H1 (cell line): Measurements from ENCODE around the gene ARID1B. TPM values are rescaled to one million over a fixed set of nuclear protein-coding genes. Genes with fewer than 3 reads are reported as not detected.

Source experiments
- CTCF ChIA-PET: fragments of 300-600 bp; sonication (Branson Sonifier 250); formaldehyde crosslinking; loops from one replicate; lab custom pipeline; 2021; ENCODE audit not compliant: partially characterized antibody; lab: Charles Lee
- POLR2A ChIA-PET: fragments of 300-600 bp; sonication (Branson Sonifier 250); formaldehyde crosslinking; loops from one replicate; lab custom pipeline; 2021; ENCODE audit warnings: inconsistent platforms; ENCODE audit not compliant: partially characterized antibody; lab: Charles Lee
- DNase-seq, 2 experiments: peaks; one replicate each; pipeline versions ENCODE4 v3.0.0 to v3.0.0-alpha.2; 2010 to 2022; ENCODE audit warnings: low spot score in 2 of 2, low read depth in 1 of 2, mixed read lengths in 1 of 2
- FAIRE-seq: peaks from 2 replicates; lab custom pipeline; 2011; peaks lifted over from hg19 to GRCh38; lab: Jason Lieb, UNC
- H2AFZ ChIP-seq: 2 replicates; pipeline ENCODE4 v1.8.1; 2012; ENCODE audit warnings: low read length, inconsistent platforms
- H2AK5ac ChIP-seq: 2 replicates; pipeline ENCODE4 v1.6.1; 2013; ENCODE audit warnings: low read depth, low read length
- H2BK120ac ChIP-seq: replicated peaks from 2 replicates; pipeline ENCODE3; 2013; ENCODE audit warnings: low read depth, low read length, inconsistent platforms
- H2BK12ac ChIP-seq: 2 replicates; pipeline ENCODE4 v1.6.1; 2013; ENCODE audit warnings: low read depth, low read length
- H2BK15ac ChIP-seq: 2 replicates; pipeline ENCODE4 v1.6.1; 2013; ENCODE audit warnings: low read length
- H2BK20ac ChIP-seq: 2 replicates; pipeline ENCODE4 v1.6.1; 2013; ENCODE audit warnings: low read length
- H2BK5ac ChIP-seq: 2 replicates; pipeline ENCODE4 v1.6.1; 2013; ENCODE audit warnings: low read depth, low read length
- H3K14ac ChIP-seq: 2 replicates; pipeline ENCODE4 v1.6.1; 2013; ENCODE audit warnings: inconsistent platforms; ENCODE audit not compliant: insufficient read length
- H3K18ac ChIP-seq: 2 replicates; pipeline ENCODE4 v1.6.1; 2013; ENCODE audit warnings: low read length; ENCODE audit errors: extremely low read depth
- H3K23ac ChIP-seq: 2 replicates; pipeline ENCODE4 v1.6.1; 2013; ENCODE audit warnings: inconsistent platforms; ENCODE audit not compliant: insufficient read length
- H3K23me2 ChIP-seq: 2 replicates; pipeline ENCODE4 v1.6.1; 2013; ENCODE audit warnings: low read depth, low read length
- H3K27ac ChIP-seq: 2 replicates; pipeline ENCODE4 v1.6.1; 2011; ENCODE audit warnings: low read depth, low read length, inconsistent platforms
- H3K27me3 ChIP-seq, 4 experiments: replicated peaks in 1 of 4; 1 replicate in 1 of 4; 2 replicates in 3 of 4; pipeline versions ENCODE4 v1.6.1 to v1.8.1; 2011 to 2013; ENCODE audit warnings: low read length in 3 of 4, mild to moderate bottlenecking in 3 of 4, inconsistent platforms in 2 of 4, mixed read lengths in 2 of 4, moderate library complexity in 1 of 4; ENCODE audit not compliant: control insufficient read depth in 3 of 4, insufficient read depth in 3 of 4; ENCODE audit errors: extremely low read depth in 1 of 4
- H3K36me3 ChIP-seq, 4 experiments: 2 replicates each; pipeline versions ENCODE4 v1.6.1 to v1.8.1; 2011 to 2013; ENCODE audit warnings: mild to moderate bottlenecking in 4 of 4, low read length in 3 of 4, moderate library complexity in 2 of 4, control low read depth in 1 of 4, inconsistent platforms in 1 of 4; ENCODE audit not compliant: insufficient read depth in 4 of 4, control insufficient read depth in 2 of 4
- H3K4ac ChIP-seq: replicated peaks from 2 replicates; pipeline ENCODE3; 2013; ENCODE audit warnings: low read length, low read depth, mixed read lengths, inconsistent platforms; ENCODE audit not compliant: insufficient read length
- H3K4me1 ChIP-seq, 4 experiments: replicated peaks in 1 of 4; 1 replicate in 1 of 4; 2 replicates in 3 of 4; pipeline versions ENCODE4 v1.6.1 to v1.8.1; 2011 to 2013; ENCODE audit warnings: low read length in 3 of 4, inconsistent platforms in 2 of 4, mixed read lengths in 1 of 4; ENCODE audit not compliant: insufficient read depth in 4 of 4, control insufficient read depth in 3 of 4
- H3K4me2 ChIP-seq, 2 experiments: 2 replicates each; pipeline versions ENCODE4 v1.6.1 to v1.8.1; 2011 to 2013; ENCODE audit warnings: low read depth in 2 of 2, low read length in 2 of 2, control low read depth in 1 of 2, inconsistent platforms in 1 of 2, mild to moderate bottlenecking in 1 of 2; ENCODE audit not compliant: insufficient read depth in 1 of 2
- H3K4me3 ChIP-seq, 4 experiments: fragments of 200-600, 300-600 bp in 1 of 4; sonication (generic), shearing (Covaris generic), sonication (Bioruptor Twin) in 1 of 4; 2 replicates each; pipeline versions ENCODE4 v1.5.1 to v1.8.1; 2011 to 2016; ENCODE audit warnings: low read length in 4 of 4, low read depth in 3 of 4, control low read depth in 2 of 4, inconsistent platforms in 2 of 4, mild to moderate bottlenecking in 2 of 4, mixed read lengths in 1 of 4, moderate library complexity in 1 of 4; ENCODE audit not compliant: insufficient read depth in 2 of 4; ENCODE audit errors: extremely low read depth in 1 of 4
- H3K56ac ChIP-seq: replicated peaks from 2 replicates; pipeline ENCODE3; 2013; ENCODE audit warnings: low read depth, mild to moderate bottlenecking, mixed read lengths, low read length, inconsistent platforms; ENCODE audit not compliant: insufficient read length
- H3K79me1 ChIP-seq: 2 replicates; pipeline ENCODE4 v1.6.1; 2013; ENCODE audit warnings: low read depth, low read length, control low read depth
- H3K79me2 ChIP-seq, 2 experiments: 2 replicates each; pipeline versions ENCODE4 v1.6.1 to v1.8.1; 2012 to 2013; ENCODE audit warnings: low read length in 2 of 2, mild to moderate bottlenecking in 2 of 2, inconsistent platforms in 1 of 2; ENCODE audit not compliant: insufficient read depth in 2 of 2, control insufficient read depth in 1 of 2
- H3K9ac ChIP-seq, 4 experiments: replicated peaks in 1 of 4; 1 replicate in 1 of 4; 2 replicates in 3 of 4; pipeline versions ENCODE4 v1.6.1 to v1.8.1; 2011 to 2013; ENCODE audit warnings: low read depth in 3 of 4, low read length in 3 of 4, control low read depth in 2 of 4, mild to moderate bottlenecking in 2 of 4, moderate library complexity in 2 of 4, inconsistent platforms in 1 of 4; ENCODE audit errors: extremely low read depth in 1 of 4
- H3K9me3 ChIP-seq, 2 experiments: 2 replicates each; pipeline versions ENCODE4 v1.6.1 to v1.8.1; 2012 to 2013; ENCODE audit warnings: mild to moderate bottlenecking in 2 of 2, moderate library complexity in 2 of 2, control low read depth in 1 of 2, inconsistent platforms in 1 of 2, low read depth in 1 of 2, low read length in 1 of 2, mixed read lengths in 1 of 2; ENCODE audit not compliant: insufficient read depth in 2 of 2
- H4K20me1 ChIP-seq, 2 experiments: replicated peaks in 1 of 2; 2 replicates each; pipeline versions ENCODE3 to v1.8.1; 2011 to 2013; ENCODE audit warnings: inconsistent platforms in 2 of 2, low read length in 2 of 2, mild to moderate bottlenecking in 1 of 2; ENCODE audit not compliant: insufficient read depth in 2 of 2, control insufficient read depth in 1 of 2
- H4K5ac ChIP-seq: 2 replicates; pipeline ENCODE4 v1.6.1; 2013; ENCODE audit warnings: low read length, low read depth, mixed read lengths, inconsistent platforms; ENCODE audit not compliant: insufficient read length
- H4K8ac ChIP-seq: 2 replicates; pipeline ENCODE4 v1.8.0; 2013; ENCODE audit warnings: mild to moderate bottlenecking, moderate library complexity, low read length, inconsistent platforms; ENCODE audit not compliant: insufficient read depth; ENCODE audit errors: extremely low read depth
- H4K91ac ChIP-seq: replicated peaks from 2 replicates; pipeline ENCODE3; 2013; ENCODE audit warnings: low read length, mixed read lengths, inconsistent platforms; ENCODE audit not compliant: insufficient read length
- BCL11A ChIP-seq, 2 experiments: IDR thresholded peaks; one replicate each; pipeline ENCODE4 v1.6.1; 2011; ENCODE audit warnings: low read depth in 2 of 2, low read length in 2 of 2, mild to moderate bottlenecking in 2 of 2
- CHD2 ChIP-seq: IDR thresholded peaks from 2 replicates; pipeline ENCODE4 v1.6.1; 2012; ENCODE audit warnings: low read length, improper control_type of control experiment
- E2F6 ChIP-seq: IDR thresholded peaks from 2 replicates; pipeline ENCODE4 v1.6.1; 2012; ENCODE audit warnings: inconsistent platforms
- JUN ChIP-seq: IDR thresholded peaks from 2 replicates; pipeline ENCODE4 v1.6.1; 2011; ENCODE audit warnings: low read depth, mild to moderate bottlenecking, improper control_type of control experiment, low read length
- JUND ChIP-seq: IDR thresholded peaks from 2 replicates; pipeline ENCODE4 v1.6.1; 2011; ENCODE audit warnings: mild to moderate bottlenecking, improper control_type of control experiment, low read length
- POU5F1 ChIP-seq: IDR thresholded peaks from 2 replicates; pipeline ENCODE4 v1.6.1; 2011; ENCODE audit warnings: low read depth, mild to moderate bottlenecking, low read length, moderate library complexity
- RNF2 ChIP-seq: fragments of 200-900, 300-1000 bp; sonication (generic); IDR thresholded peaks from 2 replicates; pipeline ENCODE4 v1.7.1; 2016; ENCODE audit warnings: borderline replicate concordance, low read depth, mild to moderate bottlenecking, antibody characterized with exemption, low read length; ENCODE audit not compliant: poor library complexity, severe bottlenecking; ENCODE audit errors: missing control alignments
- RXRA ChIP-seq: IDR thresholded peaks from 2 replicates; pipeline ENCODE4 v1.6.1; 2011; ENCODE audit warnings: low read depth, mild to moderate bottlenecking, low read length, moderate library complexity; ENCODE audit not compliant: insufficient read depth
- SIRT6 ChIP-seq: IDR thresholded peaks from one replicate; pipeline ENCODE4 v1.7.1; 2012; ENCODE audit warnings: low read length, inconsistent platforms
- SIX5 ChIP-seq: IDR thresholded peaks from 2 replicates; pipeline ENCODE4 v1.6.1; 2011; ENCODE audit warnings: mild to moderate bottlenecking, low read depth, low read length
- WGBS, 2 experiments: shearing (Covaris generic) in 1 of 2; methylation state at CpG; one replicate each; pipeline versions ENCODE4 v1.1.6 to v1.1.7; 2013 to 2015; ENCODE audit warnings: low lambda C conversion rate in 2 of 2, mixed read lengths in 2 of 2, inconsistent platforms in 1 of 2, low coverage in 1 of 2, missing lambda C conversion rate in 1 of 2; ENCODE audit not compliant: insufficient replicate concordance in 2 of 2, insufficient coverage in 1 of 2, insufficient read length in 1 of 2; ENCODE audit errors: extremely low coverage in 1 of 2, missing lambda C conversion rate in 1 of 2; 5-methylcytosine and 5-hydroxymethylcytosine counted together
- polyA plus RNA-seq, 7 experiments: library from polyadenylated mRNA; depleted of rRNA in 3 of 7; stranded (reverse) in 5 of 7; unstranded in 2 of 7; fragments of >200 nt in 5 of 7; fragments of 200-250 nt in 2 of 7; gene quantifications; 1 replicate in 5 of 7; 2 replicates in 1 of 7; 4 replicates in 1 of 7; pipeline versions ENCODE4 v1.2.1 to v1.2.3, GENCODE V29; 2011 to 2013; ENCODE audit warnings: missing spikeins in 2 of 7, mixed read lengths in 2 of 7
- total RNA-seq: library from RNA; stranded (reverse); fragmentation: NEBNext Ultra II Directional; extraction: Animal tissue kit (Norgen Biotek cat#: 25700); gene quantifications from 2 replicates; pipeline ENCODE4 v1.2.1, GENCODE V29; 2021

The ARID1B gene
- total and polyA plus RNA-seq, 2 of the 8 experiments (the other 6 are each of a cell fraction or from before 2014, with no cell fraction given): 24.3 to 70.3 TPM

GRCh38 chr6:156925718-156926607 lies 148.8 kb downstream of the ARID1B start:
- no peak overlapping the region for H3K56ac ChIP-seq
- H3K27me3 ChIP-seq: no peaks in the 10 kb centered on the region
- H2BK15ac ChIP-seq: peak overlapping the region; percentile 21; the same call in 1 of the 2 replicates
- H3K36me3 ChIP-seq: no peaks in the 10 kb centered on the region
- peaks cover 5 to 8% of the 10 kb centered on the region in 2 experiments for H4K20me1 ChIP-seq
- peaks cover 3% of the 10 kb centered on the region; the same call in 1 of the 2 replicates for H3K79me1 ChIP-seq
- H3K4me2 ChIP-seq: peak overlapping the region; percentile 45 to 50; a peak in 3 of 4 replicates
- H3K23me2 ChIP-seq: no peaks in the 10 kb centered on the region
- no peak overlapping the region for H2BK20ac ChIP-seq
- no peak overlapping the region for H2BK120ac ChIP-seq
- DNase-seq (no peak), FAIRE-seq (peak; percentile 78)
- H3K4me3 ChIP-seq: peak overlapping the region in 1 of 4 experiments; percentile 14; a peak in 1 of 8 replicates
- ChIA-PET CTCF (interaction anchor here (0.6 to 2.2 kb wide), 6 partner anchors 8 to 50 kb away, joined by 3 to 8 read pairs (median 5); no protein-coding TSS in a partner anchor), POLR2A (interaction anchor here (1.7 kb wide), 1 partner anchor 24 kb away, joined by 3 read pairs; no protein-coding TSS in a partner anchor)
- no peak overlapping the region for H3K9ac ChIP-seq
- peaks cover 0 to 91% of the 10 kb centered on the region in 2 experiments; a peak in 3 of 4 replicates for H3K79me2 ChIP-seq
- no peak overlapping the region for H3K27ac ChIP-seq
- no peak overlapping the region for H4K8ac ChIP-seq
- H2BK12ac ChIP-seq: no peak overlapping the region
- peak overlapping the region; percentile 25 for H4K5ac ChIP-seq
- H3K18ac ChIP-seq: no peak overlapping the region
- H2BK5ac ChIP-seq: no peak overlapping the region
- H2AFZ ChIP-seq: no peak overlapping the region
- no peak overlapping the region for H2AK5ac ChIP-seq
- H3K9me3 ChIP-seq: no peaks in the 10 kb centered on the region
- H3K14ac ChIP-seq: no peak overlapping the region
- no peak overlapping the region for H3K4ac ChIP-seq
- H3K4me1 ChIP-seq: peaks cover 2 to 8% (median 7%) of the 10 kb centered on the region in 4 experiments; a peak in 5 of 7 replicates
- 72% methylated on average over 3 of the region's 3 CpGs; no CpG with 5 or more reads in 1 of the 2 experiments for WGBS, 2 experiments
- no peak overlapping the region for H4K91ac ChIP-seq
- H3K23ac ChIP-seq: no peak overlapping the region
- no peak for TF ChIP-seq JUND
- TF ChIP-seq SIX5: no peak
- no peak for TF ChIP-seq JUN
- no peak for TF ChIP-seq RNF2
- TF ChIP-seq CHD2: no peak
- no peak for TF ChIP-seq POU5F1
- no peak for TF ChIP-seq RXRA
- no peak for TF ChIP-seq SIRT6
- TF ChIP-seq BCL11A (IDR thresholded peaks at IDR 0.05; ENCODE audit: low read depth in 2 of 2, low read length in 2 of 2): no peak
- no peak for TF ChIP-seq E2F6
